GM18951 (cell line): Measurements from ENCODE around the gene TGFBR3.
"Not testable (repeated sequence)": the region's sequence is repeated elsewhere in the genome, so short reads cannot be mapped to it uniquely, and the experiment has no call there.

Experiments
- POLR2A ChIP-seq: IDR thresholded peaks from 4 replicates; pipeline ENCODE4 v1.6.1; 2011; ENCODE audit warnings: mild to moderate bottlenecking; ENCODE audit not compliant: insufficient read length, insufficient read depth; ENCODE audit errors: extremely low read depth
- in situ Hi-C: fragments of 300-500 bp; cut with MboI; formaldehyde crosslinking; loops from one replicate; pipeline ENCODE4 v1.12.0; 2022; ENCODE audit warnings: low sequenced_read_pairs, mixed read lengths, inconsistent platforms; ENCODE audit not compliant: unreplicated experiment

The TGFBR3 gene

GRCh38 chr1:91835087-91835521 lies 50.8 kb downstream of the TGFBR3 start:
- in situ Hi-C loops, result no loop called here
- no peak for TF ChIP-seq POLR2A

- in situ Hi-C loops, result not testable (repeated sequence)
These were observed 51.4 kb downstream of the TGFBR3 start for GRCh38 chr1:91834549-91834948.

- no peak for TF ChIP-seq POLR2A
- in situ Hi-C loops, result no loop called here
These were observed 52.0 kb downstream of the TGFBR3 start for GRCh38 chr1:91833946-91834345.

- in situ Hi-C loops, result no loop called here
- no peak for TF ChIP-seq POLR2A
These were observed 54.6 kb downstream of the TGFBR3 start for GRCh38 chr1:91831132-91831930.

GRCh38 chr1:91830242-91831131 lies 55.5 kb downstream of the TGFBR3 start:
- TF ChIP-seq POLR2A, result no peak
- in situ Hi-C loops, result no loop called here

- no peak for TF ChIP-seq POLR2A
These were observed 56.4 kb downstream of the TGFBR3 start for GRCh38 chr1:91829293-91830153.

GRCh38 chr1:91828583-91829281 lies 57.2 kb downstream of the TGFBR3 start:
- in situ Hi-C loops, result no loop called here
- TF ChIP-seq POLR2A, result no peak

More at GRCh38 chr1:91829293-91830153, 56.4 kb downstream of the TGFBR3 start:
- in situ Hi-C loops, result no loop called here

- in situ Hi-C loops, result no loop called here
- no peak for TF ChIP-seq POLR2A
These were observed 58.3 kb downstream of the TGFBR3 start for GRCh38 chr1:91827459-91828321.

GRCh38 chr1:91827087-91827458 lies 58.9 kb downstream of the TGFBR3 start:
- TF ChIP-seq POLR2A, result no peak
- in situ Hi-C loops, result no loop called here

- in situ Hi-C loops, result no loop called here
- no peak for TF ChIP-seq POLR2A
These were observed 59.3 kb downstream of the TGFBR3 start for GRCh38 chr1:91826649-91827048.

- in situ Hi-C loops, result no loop called here
- TF ChIP-seq POLR2A, result no peak
These were observed 59.7 kb downstream of the TGFBR3 start for GRCh38 chr1:91826248-91826647.
